ENCODE results near the gene FTO.
"Not testable (repeated sequence)": the region's sequence is repeated elsewhere in the genome, so short reads cannot be mapped to it uniquely, and the experiment has no call there.

FTO gene

GRCh38 chr16:54175552-54176375 lies 471.8 kb downstream of the FTO start:
- Histone ChIP-seq H3K4me3 (ENCODE audit: low read length in 2 of 2) (no peak overlapping the region), H3K9me3 (ENCODE audit: control insufficient read depth in 2 of 2, low read length in 2 of 2) (no peaks in the 10 kb centered on the region), H3K27me3 (ENCODE audit: control insufficient read depth in 2 of 2, insufficient read depth in 2 of 2, low read length in 2 of 2) (peaks cover 21 to 27% of the 10 kb centered on the region in 2 donors), H3K9ac (ENCODE audit: low read depth in 1 of 2, low read length in 2 of 2) (no peak overlapping the region), H3K4me1 (ENCODE audit: control insufficient read depth in 2 of 2, insufficient read depth in 2 of 2, low read length in 2 of 2) (peaks cover 3 to 6% of the 10 kb centered on the region in 2 donors), H3K36me3 (ENCODE audit: control insufficient read depth in 2 of 2, insufficient read depth in 2 of 2, low read length in 2 of 2) (no peaks in the 10 kb centered on the region), H3K27ac (ENCODE audit: low read depth in 2 of 2, low read length in 2 of 2) (no peak overlapping the region)

GRCh38 chr16:54176376-54176901 lies 472.5 kb downstream of the FTO start:
- Histone ChIP-seq H3K9ac (ENCODE audit: low read depth in 1 of 2, low read length in 2 of 2) (no peak overlapping the region), H3K27me3 (ENCODE audit: control insufficient read depth in 2 of 2, insufficient read depth in 2 of 2, low read length in 2 of 2) (peaks cover 16 to 21% of the 10 kb centered on the region in 2 donors), H3K36me3 (ENCODE audit: control insufficient read depth in 2 of 2, insufficient read depth in 2 of 2, low read length in 2 of 2) (no peaks in the 10 kb centered on the region), H3K4me1 (ENCODE audit: control insufficient read depth in 2 of 2, insufficient read depth in 2 of 2, low read length in 2 of 2) (peaks cover 3 to 6% of the 10 kb centered on the region in 2 donors), H3K27ac (ENCODE audit: low read depth in 2 of 2, low read length in 2 of 2) (no peak overlapping the region), H3K9me3 (ENCODE audit: control insufficient read depth in 2 of 2, low read length in 2 of 2) (no peaks in the 10 kb centered on the region), H3K4me3 (ENCODE audit: low read length in 2 of 2) (no peak overlapping the region)

GRCh38 chr16:54177052-54177861 lies 473.3 kb downstream of the FTO start:
- Histone ChIP-seq H3K4me1 (ENCODE audit: control insufficient read depth in 2 of 2, insufficient read depth in 2 of 2, low read length in 2 of 2) (peaks cover under 1 to 3% of the 10 kb centered on the region in 2 donors), H3K9ac (ENCODE audit: low read depth in 1 of 2, low read length in 2 of 2) (no peak overlapping the region), H3K27ac (ENCODE audit: low read depth in 2 of 2, low read length in 2 of 2) (no peak overlapping the region), H3K27me3 (ENCODE audit: control insufficient read depth in 2 of 2, insufficient read depth in 2 of 2, low read length in 2 of 2) (peaks cover 13% of the 10 kb centered on the region in 2 donors), H3K36me3 (ENCODE audit: control insufficient read depth in 2 of 2, insufficient read depth in 2 of 2, low read length in 2 of 2) (no peaks in the 10 kb centered on the region), H3K9me3 (ENCODE audit: control insufficient read depth in 2 of 2, low read length in 2 of 2) (no peaks in the 10 kb centered on the region), H3K4me3 (ENCODE audit: low read length in 2 of 2) (no peak overlapping the region)

- no peaks in the 10 kb centered on the region for H3K36me3 ChIP-seq (ENCODE audit: control insufficient read depth in 2 of 2, insufficient read depth in 2 of 2, low read length in 2 of 2)
- H3K4me3 ChIP-seq (ENCODE audit: low read length in 2 of 2): no peak overlapping the region
- no peak overlapping the region for H3K9ac ChIP-seq (ENCODE audit: low read depth in 1 of 2, low read length in 2 of 2)
- no peak overlapping the region for H3K27ac ChIP-seq (ENCODE audit: low read depth in 2 of 2, low read length in 2 of 2)
- no peaks in the 10 kb centered on the region for H3K4me1 ChIP-seq (ENCODE audit: control insufficient read depth in 2 of 2, insufficient read depth in 2 of 2, low read length in 2 of 2)
- H3K27me3 ChIP-seq (ENCODE audit: control insufficient read depth in 2 of 2, insufficient read depth in 2 of 2, low read length in 2 of 2): peaks cover 12 to 13% of the 10 kb centered on the region in 2 donors
- H3K9me3 ChIP-seq (ENCODE audit: control insufficient read depth in 2 of 2, low read length in 2 of 2): no peaks in the 10 kb centered on the region
These were observed 474.0 kb downstream of the FTO start for GRCh38 chr16:54177862-54178477.

- Histone ChIP-seq H3K4me3 (ENCODE audit: low read length in 2 of 2) (no peak overlapping the region), H3K9me3 (ENCODE audit: control insufficient read depth in 2 of 2, low read length in 2 of 2) (no peaks in the 10 kb centered on the region), H3K9ac (ENCODE audit: low read depth in 1 of 2, low read length in 2 of 2) (no peak overlapping the region), H3K27ac (ENCODE audit: low read depth in 2 of 2, low read length in 2 of 2) (no peak overlapping the region), H3K4me1 (ENCODE audit: control insufficient read depth in 2 of 2, insufficient read depth in 2 of 2, low read length in 2 of 2) (no peaks in the 10 kb centered on the region), H3K36me3 (ENCODE audit: control insufficient read depth in 2 of 2, insufficient read depth in 2 of 2, low read length in 2 of 2) (no peaks in the 10 kb centered on the region), H3K27me3 (ENCODE audit: control insufficient read depth in 2 of 2, insufficient read depth in 2 of 2, low read length in 2 of 2) (peaks cover 12 to 13% of the 10 kb centered on the region in 2 donors)
These were observed 474.6 kb downstream of the FTO start for GRCh38 chr16:54178478-54178976.

- Histone ChIP-seq H3K4me1 (ENCODE audit: control insufficient read depth in 2 of 2, insufficient read depth in 2 of 2, low read length in 2 of 2) (no peaks in the 10 kb centered on the region), H3K4me3 (ENCODE audit: low read length in 2 of 2) (no peak overlapping the region), H3K9me3 (ENCODE audit: control insufficient read depth in 2 of 2, low read length in 2 of 2) (no peaks in the 10 kb centered on the region), H3K9ac (ENCODE audit: low read depth in 1 of 2, low read length in 2 of 2) (no peak overlapping the region), H3K27ac (ENCODE audit: low read depth in 2 of 2, low read length in 2 of 2) (no peak overlapping the region), H3K36me3 (ENCODE audit: control insufficient read depth in 2 of 2, insufficient read depth in 2 of 2, low read length in 2 of 2) (no peaks in the 10 kb centered on the region), H3K27me3 (ENCODE audit: control insufficient read depth in 2 of 2, insufficient read depth in 2 of 2, low read length in 2 of 2) (peaks cover 0 to 3% of the 10 kb centered on the region in 2 donors)
These were observed 476.7 kb downstream of the FTO start for GRCh38 chr16:54180421-54181359.

GRCh38 chr16:54181683-54182329 lies 477.9 kb downstream of the FTO start:
- not testable (repeated sequence) for H3K9me3 ChIP-seq (ENCODE audit: control insufficient read depth in 2 of 2, low read length in 2 of 2); H3K36me3 ChIP-seq (ENCODE audit: control insufficient read depth in 2 of 2, insufficient read depth in 2 of 2, low read length in 2 of 2); H3K9ac ChIP-seq (ENCODE audit: low read depth in 1 of 2, low read length in 2 of 2); H3K27me3 ChIP-seq (ENCODE audit: control insufficient read depth in 2 of 2, insufficient read depth in 2 of 2, low read length in 2 of 2); H3K4me1 ChIP-seq (ENCODE audit: control insufficient read depth in 2 of 2, insufficient read depth in 2 of 2, low read length in 2 of 2); H3K27ac ChIP-seq (ENCODE audit: low read depth in 2 of 2, low read length in 2 of 2); H3K4me3 ChIP-seq (ENCODE audit: low read length in 2 of 2)

- Histone ChIP-seq H3K4me3 (ENCODE audit: low read length in 2 of 2) (no peak overlapping the region), H3K9me3 (ENCODE audit: control insufficient read depth in 2 of 2, low read length in 2 of 2) (no peaks in the 10 kb centered on the region), H3K36me3 (ENCODE audit: control insufficient read depth in 2 of 2, insufficient read depth in 2 of 2, low read length in 2 of 2) (no peaks in the 10 kb centered on the region), H3K9ac (ENCODE audit: low read depth in 1 of 2, low read length in 2 of 2) (no peak overlapping the region), H3K4me1 (ENCODE audit: control insufficient read depth in 2 of 2, insufficient read depth in 2 of 2, low read length in 2 of 2) (no peaks in the 10 kb centered on the region), H3K27ac (ENCODE audit: low read depth in 2 of 2, low read length in 2 of 2) (no peak overlapping the region), H3K27me3 (ENCODE audit: control insufficient read depth in 2 of 2, insufficient read depth in 2 of 2, low read length in 2 of 2) (peaks cover 0 to 4% of the 10 kb centered on the region in 2 donors)
These were observed 481.1 kb downstream of the FTO start for GRCh38 chr16:54185045-54185444.

GRCh38 chr16:54191163-54191562 lies 487.2 kb downstream of the FTO start:
- H3K9ac ChIP-seq (ENCODE audit: low read depth in 1 of 2, low read length in 2 of 2): no peak overlapping the region
- peaks cover 0 to 2% of the 10 kb centered on the region in 2 donors for H3K9me3 ChIP-seq (ENCODE audit: control insufficient read depth in 2 of 2, low read length in 2 of 2)
- H3K36me3 ChIP-seq (ENCODE audit: control insufficient read depth in 2 of 2, insufficient read depth in 2 of 2, low read length in 2 of 2): no peaks in the 10 kb centered on the region
- no peak overlapping the region for H3K27ac ChIP-seq (ENCODE audit: low read depth in 2 of 2, low read length in 2 of 2)
- H3K4me1 ChIP-seq (ENCODE audit: control insufficient read depth in 2 of 2, insufficient read depth in 2 of 2, low read length in 2 of 2): peaks cover 0 to 4% of the 10 kb centered on the region in 2 donors
- H3K4me3 ChIP-seq (ENCODE audit: low read length in 2 of 2): no peak overlapping the region
- H3K27me3 ChIP-seq (ENCODE audit: control insufficient read depth in 2 of 2, insufficient read depth in 2 of 2, low read length in 2 of 2): peaks cover 3 to 4% of the 10 kb centered on the region in 2 donors
